HG03460 (cell line): ENCODE data around the gene C1orf141.
"Not testable (repeated sequence)": the region's sequence is repeated elsewhere in the genome, so short reads cannot be mapped to it uniquely, and the experiment has no call there.

Experiments
- ATAC-seq: cut with Tn5 transposase; IDR thresholded peaks from one replicate; pipeline ENCODE4 v1.9.1; 2021; ENCODE audit not compliant: unreplicated experiment

C1orf141 gene

GRCh38 chr1:67143966-67144365 lies 9.2 kb upstream of the C1orf141 start:
- ATAC-seq: no peak

GRCh38 chr1:67142931-67143330 lies 8.2 kb upstream of the C1orf141 start:
- ATAC-seq: no peak

- ATAC-seq: not testable (repeated sequence)
Measured at GRCh38 chr1:67141832-67142231, 7.1 kb upstream of the C1orf141 start.

GRCh38 chr1:67140460-67140859 lies 5.7 kb upstream of the C1orf141 start:
- ATAC-seq: no peak

GRCh38 chr1:67138813-67139499 lies 4.2 kb upstream of the C1orf141 start:
- ATAC-seq: no peak

- no peak for ATAC-seq
Measured at GRCh38 chr1:67137307-67137753, 2.6 kb upstream of the C1orf141 start.

GRCh38 chr1:67135354-67135753 lies 584 bp upstream of the C1orf141 start:
- no peak for ATAC-seq

- no peak for ATAC-seq
Measured at GRCh38 chr1:67133177-67133576, 1.6 kb downstream of the C1orf141 start.

- no peak for ATAC-seq
Measured at GRCh38 chr1:67130673-67131072, 4.1 kb downstream of the C1orf141 start.

- no peak for ATAC-seq
Measured at GRCh38 chr1:67126974-67127373, 7.8 kb downstream of the C1orf141 start.

GRCh38 chr1:67126111-67126746 lies 8.5 kb downstream of the C1orf141 start:
- ATAC-seq: no peak

GRCh38 chr1:67124455-67124854 lies 10.3 kb downstream of the C1orf141 start:
- no peak for ATAC-seq

GRCh38 chr1:67120855-67121619 lies 13.7 kb downstream of the C1orf141 start:
- no peak for ATAC-seq

GRCh38 chr1:67118646-67119045 lies 16.1 kb downstream of the C1orf141 start:
- no peak for ATAC-seq

- no peak for ATAC-seq
Measured at GRCh38 chr1:67118191-67118590, 16.6 kb downstream of the C1orf141 start.

- no peak for ATAC-seq
Measured at GRCh38 chr1:67114162-67114561, 20.6 kb downstream of the C1orf141 start.

- ATAC-seq: peak; percentile 49
Measured at GRCh38 chr1:67110352-67110751, 24.4 kb downstream of the C1orf141 start.

- ATAC-seq: no peak
Measured at GRCh38 chr1:67105508-67105907, 29.3 kb downstream of the C1orf141 start.

- ATAC-seq: no peak
Measured at GRCh38 chr1:67103548-67103947, 31.2 kb downstream of the C1orf141 start.

GRCh38 chr1:67100833-67101232 lies 33.9 kb downstream of the C1orf141 start:
- no peak for ATAC-seq

- no peak for ATAC-seq
Measured at GRCh38 chr1:67097305-67097704, 37.5 kb downstream of the C1orf141 start.

- ATAC-seq: no peak
Measured at GRCh38 chr1:67094191-67094590, 40.6 kb downstream of the C1orf141 start.
